HG02588 (cell line): Measurements from ENCODE around the gene ARSG.

Experiments
- ATAC-seq: cut with Tn5 transposase; IDR thresholded peaks from one replicate; pipeline ENCODE4 v1.9.1; 2021; ENCODE audit warnings: mild to moderate bottlenecking, moderate library complexity; ENCODE audit not compliant: unreplicated experiment

The ARSG gene

DNA sequence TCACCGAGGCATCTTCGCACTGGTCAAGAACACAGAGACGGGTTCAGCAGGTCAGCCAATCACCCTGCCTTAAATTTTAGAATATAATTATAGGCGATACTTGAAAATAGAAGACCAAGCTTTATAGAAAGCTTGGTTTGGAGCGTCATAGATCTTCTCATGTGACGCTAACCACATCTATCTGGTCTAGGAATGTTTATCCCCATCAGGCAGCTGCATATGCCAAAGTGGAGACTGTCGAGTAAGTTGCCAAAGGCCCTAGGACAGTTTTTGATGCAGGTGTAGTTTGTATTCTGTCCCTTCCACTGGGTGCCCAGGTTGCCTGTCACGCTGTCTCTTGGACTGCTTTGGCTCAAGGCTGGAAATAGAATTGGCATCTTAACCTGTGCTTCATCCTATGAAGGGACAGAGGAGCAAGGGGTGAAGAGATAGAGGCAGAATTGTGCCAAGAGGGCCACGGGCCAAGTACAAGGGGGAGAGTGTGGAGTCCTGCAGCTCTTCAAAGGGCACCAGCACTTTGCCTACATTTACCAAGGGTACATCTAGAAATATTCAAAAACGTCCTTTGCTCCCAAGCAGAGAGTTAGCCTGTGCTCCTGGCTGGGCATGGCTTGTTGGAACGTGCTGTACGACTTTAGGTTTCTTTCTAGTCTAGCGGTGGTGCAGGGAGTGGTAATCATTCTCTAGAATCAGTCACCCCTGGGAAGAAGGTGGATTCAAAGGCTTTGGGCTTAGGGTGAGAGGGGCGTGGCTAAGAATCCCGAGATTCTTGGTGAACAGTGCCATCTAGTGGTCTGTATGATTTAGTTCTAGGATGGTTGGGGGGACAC, 171.3 kb downstream of the ARSG start:
- peak; percentile 40 for ATAC-seq

DNA sequence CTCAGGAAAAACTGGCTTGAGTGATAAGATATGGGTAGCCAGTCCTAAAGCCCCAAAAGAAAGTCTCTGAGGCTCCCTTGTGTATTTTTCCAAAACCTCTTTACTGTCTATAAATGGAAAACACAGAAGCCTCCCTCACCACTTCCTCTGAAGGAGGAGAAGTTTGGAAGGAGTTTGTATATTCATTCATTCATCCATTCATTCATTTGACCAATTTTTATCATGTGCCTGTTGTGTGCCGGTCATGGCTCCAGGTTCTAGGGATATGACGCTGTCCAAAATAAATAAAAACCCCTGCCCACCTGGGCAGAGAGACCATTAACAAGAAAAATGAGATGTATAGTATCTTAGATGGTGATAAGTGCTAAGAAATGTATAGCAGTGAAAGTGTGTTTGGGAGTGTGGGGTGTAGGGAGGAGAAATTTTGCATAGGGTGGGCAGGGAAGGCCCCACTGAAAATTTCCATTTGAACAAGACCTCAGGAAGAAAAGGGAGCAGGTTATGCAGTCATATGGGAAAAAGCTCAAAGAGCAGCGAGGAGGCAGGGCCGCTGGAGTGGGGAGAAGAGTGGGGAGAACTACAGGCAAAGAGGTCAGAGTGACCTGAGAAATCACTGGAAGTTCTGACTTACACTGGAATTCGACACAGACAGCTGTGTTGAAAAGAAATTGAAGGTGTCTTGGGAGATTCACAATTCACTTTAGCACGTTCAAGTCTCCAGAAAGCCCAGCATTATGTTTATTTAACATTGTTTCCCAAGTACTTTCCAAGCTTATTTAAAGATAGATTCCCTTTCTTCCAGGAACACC, 172.1 kb downstream of the ARSG start:
- ATAC-seq = no peak

DNA sequence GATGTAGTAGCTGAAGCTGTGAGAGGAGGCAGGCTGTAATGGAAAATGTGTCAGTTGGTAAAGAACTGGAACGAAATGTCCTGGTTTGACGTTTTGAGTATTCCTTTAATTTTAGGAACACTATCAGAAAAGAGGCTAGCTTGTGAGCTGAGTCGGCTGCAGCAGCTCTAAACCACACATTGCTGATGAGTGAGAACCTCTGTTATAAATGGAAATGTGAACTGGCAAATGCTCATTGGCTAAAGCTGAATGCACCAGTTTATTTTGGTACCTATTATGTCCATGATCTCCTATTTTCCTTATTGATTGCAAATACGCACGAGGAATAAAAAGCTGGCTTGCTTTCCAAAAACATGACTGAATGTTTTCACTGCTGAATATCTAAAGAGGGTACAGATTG, 177.0 kb downstream of the ARSG start:
- ATAC-seq = no peak

DNA sequence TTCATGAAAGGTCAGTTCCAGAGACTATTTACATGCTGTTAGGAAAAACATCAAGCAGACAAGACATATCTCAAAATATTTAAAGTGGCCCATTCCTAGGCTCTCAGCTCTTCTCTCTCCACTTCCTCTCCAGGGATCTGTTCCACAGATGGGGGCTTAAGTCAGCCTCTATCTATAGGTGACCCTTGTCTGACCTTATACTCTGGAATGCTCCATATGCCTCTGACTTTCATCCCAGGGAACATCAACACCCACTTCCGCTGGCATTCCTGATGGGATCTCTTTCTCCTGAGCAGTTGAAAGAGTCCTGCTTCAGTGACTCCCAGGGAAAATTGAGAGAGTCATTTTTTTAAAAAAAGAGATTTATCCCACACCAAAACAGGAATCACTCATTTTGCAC, 177.5 kb downstream of the ARSG start:
- ATAC-seq = no peak
